GM18873 (cell line): ENCODE data around the gene TEX13D.

Source experiments
- ATAC-seq: cut with Tn5 transposase; IDR thresholded peaks from one replicate; pipeline ENCODE4 v1.9.1; 2021; ENCODE audit warnings: mild to moderate bottlenecking, moderate library complexity, moderate number of reproducible peaks; ENCODE audit not compliant: unreplicated experiment, low FRiP score

Gene TEX13D

DNA sequence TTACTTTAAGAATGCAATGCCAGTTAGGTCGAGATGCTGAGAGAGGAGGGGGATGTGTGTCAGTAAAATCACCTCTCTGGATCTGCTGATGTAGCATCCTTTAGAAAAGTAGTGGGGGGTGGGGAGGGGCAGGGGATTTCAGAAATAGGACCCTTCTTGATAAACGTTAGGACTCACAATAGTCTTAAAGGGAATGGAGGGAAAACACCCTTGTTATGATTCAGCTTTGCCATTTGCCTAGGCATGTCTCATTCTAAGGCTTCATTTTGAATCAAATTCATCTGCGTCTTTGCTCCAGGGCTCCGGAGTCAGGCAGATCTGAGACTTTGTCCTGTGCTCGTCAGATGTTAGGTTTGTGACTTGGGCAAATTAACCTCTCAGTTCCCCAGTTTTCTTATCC lies 14.8 kb downstream of the TEX13D start:
- no peak for ATAC-seq

DNA sequence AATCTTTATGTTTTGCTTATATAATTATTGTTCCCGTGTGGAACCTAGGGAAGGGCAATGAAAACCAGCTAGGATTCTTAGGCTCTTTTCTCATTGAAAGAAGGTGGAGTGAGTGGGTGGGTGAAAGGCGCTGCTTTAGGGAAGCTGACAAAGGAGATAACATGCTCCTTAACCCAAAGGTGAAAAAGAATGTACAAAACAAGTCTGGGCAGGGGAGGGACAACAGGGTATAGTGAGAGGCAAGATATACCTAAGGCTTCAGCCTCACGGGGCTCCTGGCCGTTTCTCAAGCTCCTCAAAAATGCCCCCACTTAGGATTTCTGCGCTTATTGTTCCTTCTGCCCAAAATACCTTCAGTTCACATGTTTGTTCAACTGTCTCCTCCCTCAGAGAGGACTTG lies 15.7 kb downstream of the TEX13D start:
- no peak for ATAC-seq

DNA sequence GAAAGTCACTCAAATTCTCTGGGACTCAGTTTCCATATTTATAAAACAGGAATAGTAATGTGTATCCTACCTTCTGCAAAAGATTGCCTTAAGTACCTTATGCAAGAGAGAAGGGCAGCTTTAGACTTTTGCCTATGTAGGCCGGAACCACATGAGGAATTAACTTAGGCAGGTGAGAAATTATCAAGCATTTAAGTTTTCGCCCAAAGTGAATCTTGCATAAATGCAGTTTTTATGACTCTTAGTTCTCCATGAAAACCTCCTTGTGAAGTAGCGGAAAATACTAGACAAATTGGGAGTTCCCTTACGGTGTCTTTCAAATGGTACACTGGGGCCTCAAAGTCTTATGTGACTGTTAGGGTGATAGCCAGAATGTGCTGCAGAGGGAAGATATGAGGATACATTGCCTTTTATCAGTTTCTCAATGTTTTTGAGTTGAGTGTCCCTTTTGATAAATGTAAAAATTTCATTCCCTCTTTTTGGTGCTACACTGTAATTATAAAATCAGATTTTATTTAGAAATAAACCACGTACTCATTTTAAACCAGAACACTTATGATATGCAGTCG lies 16.5 kb downstream of the TEX13D start:
- no peak for ATAC-seq

DNA sequence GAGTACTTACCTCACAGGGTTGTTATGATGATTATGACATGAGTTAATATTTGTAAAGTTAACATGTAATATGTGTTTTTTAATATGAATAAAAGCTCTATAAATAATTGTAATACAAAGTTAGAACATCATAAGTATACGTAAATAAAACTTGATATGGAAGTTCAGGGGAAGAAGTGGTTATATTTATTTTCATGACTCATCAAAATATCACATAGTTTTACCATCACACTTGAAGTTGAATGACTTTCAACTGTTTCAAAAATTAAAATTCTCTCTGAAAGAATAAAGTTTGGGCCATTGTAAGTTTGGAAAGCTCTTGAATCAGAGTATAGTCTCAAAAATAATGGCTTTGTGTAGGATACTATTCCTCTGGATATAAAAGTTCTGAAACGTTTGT lies 22.2 kb downstream of the TEX13D start:
- no peak for ATAC-seq

DNA sequence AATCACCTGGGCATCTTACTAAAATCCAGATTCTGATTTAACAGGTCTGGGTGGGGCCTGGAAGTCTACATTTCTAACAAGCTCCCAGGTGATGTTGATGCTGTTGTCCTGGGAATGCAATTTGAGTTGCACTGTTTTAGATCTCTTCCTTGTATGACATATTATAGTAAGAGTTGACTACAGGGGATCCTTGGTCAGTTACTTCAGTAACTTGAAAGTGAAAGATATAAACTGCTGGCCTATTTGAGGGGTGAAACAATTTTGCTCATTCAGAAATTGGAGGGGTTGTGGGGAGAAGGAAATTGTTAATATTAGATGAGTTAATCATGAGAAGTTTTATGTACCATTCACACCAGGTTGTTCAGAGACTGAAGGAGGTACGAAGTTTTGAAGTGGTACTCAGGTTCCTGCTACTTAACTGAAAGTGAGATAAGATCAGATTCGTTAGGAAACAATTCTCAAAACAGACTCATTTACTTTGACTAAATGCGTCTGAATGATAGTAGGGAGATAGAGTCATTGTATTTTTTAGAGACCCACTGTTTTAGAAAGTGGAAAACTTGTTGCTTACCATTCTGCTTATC lies 26.4 kb downstream of the TEX13D start:
- no peak for ATAC-seq

DNA sequence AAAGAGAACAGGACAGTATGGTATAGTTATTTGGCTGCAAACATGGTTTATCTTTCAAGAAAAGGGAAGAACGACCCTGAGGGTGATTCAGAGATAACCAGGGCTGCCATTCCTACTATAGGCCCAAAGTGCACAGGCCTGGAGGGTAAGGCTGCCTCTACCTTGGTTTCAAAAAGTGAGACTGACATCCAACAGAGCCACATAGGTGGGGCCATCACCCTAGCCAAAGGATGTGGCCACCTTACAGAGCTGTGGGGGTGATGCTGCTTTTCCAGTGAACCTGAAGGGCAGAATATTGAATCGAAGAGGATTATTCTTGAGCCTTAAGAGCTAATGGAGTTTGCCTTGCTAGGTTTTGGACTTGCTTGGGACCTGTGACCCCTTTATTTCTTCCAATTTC lies 29.6 kb downstream of the TEX13D start:
- ATAC-seq: no peak

DNA sequence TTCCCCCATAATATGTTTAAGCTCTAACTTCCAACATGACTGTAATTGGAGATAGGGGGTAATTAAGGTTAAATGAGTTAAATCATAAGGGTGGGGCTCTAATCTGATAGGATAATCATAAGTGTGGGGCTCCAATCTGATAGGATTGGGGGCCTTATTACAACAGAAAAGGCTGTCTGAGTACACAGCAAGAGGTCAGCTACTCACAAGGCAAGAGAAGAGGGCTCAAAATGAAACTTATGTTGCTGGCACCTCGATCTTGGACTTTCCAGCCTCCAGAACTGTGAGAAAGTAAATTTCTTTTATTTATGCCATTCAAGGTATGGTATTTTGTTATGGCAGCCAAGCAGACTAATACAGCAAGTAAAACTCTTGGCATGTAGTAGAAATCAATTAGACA lies 30.3 kb downstream of the TEX13D start:
- ATAC-seq: no peak

DNA sequence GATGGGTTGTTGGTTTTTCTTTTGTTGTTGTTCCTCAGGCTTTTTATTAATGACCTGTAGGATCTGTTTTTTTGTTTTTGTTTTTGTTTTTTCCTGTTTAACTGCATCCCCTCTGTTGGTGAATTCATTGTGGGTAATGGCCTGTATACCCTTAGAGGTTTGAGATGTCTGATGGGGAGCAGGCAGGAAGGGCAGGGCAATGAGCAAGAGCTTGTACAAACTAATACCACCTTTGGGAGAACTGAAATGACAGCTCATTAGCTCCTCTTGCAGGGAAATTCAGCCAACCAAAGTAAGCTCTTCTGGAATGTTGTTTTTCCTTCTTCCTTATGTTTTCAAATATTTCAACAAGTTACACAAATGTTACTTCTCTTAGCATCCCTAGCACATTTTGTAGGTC lies 37.3 kb downstream of the TEX13D start:
- no peak for ATAC-seq

GRCh38 chrX:124373348-124373747 lies 40.9 kb downstream of the TEX13D start:
- no peak for ATAC-seq

DNA sequence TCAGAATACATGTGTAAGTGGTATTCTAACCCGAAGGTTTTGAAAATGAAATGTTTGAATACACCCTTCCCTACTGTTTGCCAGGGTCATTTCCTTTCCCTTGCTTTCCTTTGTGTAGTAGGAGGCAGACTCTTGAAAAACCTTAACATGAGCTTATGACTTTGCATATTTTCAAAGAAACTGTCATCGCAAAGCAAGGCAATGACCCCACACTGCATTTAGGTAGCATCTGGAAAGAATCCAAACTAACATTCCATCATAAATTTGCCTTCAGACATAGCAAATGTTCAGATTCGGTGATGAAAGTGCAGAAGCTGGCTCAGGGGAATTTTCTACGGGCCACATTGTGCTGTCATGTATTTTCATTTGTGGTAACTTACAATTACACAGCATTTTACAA lies 46.2 kb downstream of the TEX13D start:
- ATAC-seq: no peak

DNA sequence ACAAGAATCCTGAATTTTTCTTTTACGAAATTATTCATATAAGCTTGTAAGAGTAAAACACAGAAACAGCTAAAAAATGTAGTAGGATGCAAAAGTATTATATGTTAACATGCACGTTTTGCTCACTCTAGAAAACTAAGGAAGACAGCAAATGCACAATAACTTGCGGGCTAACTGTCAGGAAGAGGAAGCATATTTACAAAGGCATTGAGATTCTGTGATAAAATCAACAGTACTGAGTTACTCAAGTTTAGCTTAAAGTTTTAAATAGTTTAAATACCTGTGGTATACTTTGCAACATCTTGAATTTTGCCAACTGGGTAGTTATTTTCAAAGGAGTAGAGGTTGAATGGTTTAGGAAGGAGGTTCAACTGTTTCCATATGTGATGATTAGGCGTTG lies 50.9 kb downstream of the TEX13D start:
- ATAC-seq: no peak

DNA sequence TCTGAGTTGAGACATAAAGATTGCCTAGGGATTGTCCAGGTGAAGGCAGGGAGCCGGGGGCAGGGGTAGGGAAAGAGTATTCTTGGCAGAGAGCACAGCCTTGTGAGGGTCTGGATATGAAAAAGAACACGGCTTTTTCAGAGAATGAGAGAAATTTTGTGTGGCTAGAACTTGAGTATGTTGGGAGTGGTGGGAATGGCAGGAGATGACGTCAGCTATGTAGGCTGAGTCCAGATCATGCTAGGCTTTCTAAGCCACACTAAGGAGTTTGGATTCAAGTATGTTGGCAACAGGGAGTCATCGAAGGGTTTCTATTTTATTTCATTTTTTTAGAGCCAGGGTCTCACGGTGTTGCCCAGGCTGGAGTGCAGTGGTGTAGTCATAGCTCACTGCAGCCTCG lies 53.9 kb downstream of the TEX13D start:
- no peak for ATAC-seq
